ENCODE measurements around the gene ZBTB38.

- TF ChIP-seq, protein P1, sequence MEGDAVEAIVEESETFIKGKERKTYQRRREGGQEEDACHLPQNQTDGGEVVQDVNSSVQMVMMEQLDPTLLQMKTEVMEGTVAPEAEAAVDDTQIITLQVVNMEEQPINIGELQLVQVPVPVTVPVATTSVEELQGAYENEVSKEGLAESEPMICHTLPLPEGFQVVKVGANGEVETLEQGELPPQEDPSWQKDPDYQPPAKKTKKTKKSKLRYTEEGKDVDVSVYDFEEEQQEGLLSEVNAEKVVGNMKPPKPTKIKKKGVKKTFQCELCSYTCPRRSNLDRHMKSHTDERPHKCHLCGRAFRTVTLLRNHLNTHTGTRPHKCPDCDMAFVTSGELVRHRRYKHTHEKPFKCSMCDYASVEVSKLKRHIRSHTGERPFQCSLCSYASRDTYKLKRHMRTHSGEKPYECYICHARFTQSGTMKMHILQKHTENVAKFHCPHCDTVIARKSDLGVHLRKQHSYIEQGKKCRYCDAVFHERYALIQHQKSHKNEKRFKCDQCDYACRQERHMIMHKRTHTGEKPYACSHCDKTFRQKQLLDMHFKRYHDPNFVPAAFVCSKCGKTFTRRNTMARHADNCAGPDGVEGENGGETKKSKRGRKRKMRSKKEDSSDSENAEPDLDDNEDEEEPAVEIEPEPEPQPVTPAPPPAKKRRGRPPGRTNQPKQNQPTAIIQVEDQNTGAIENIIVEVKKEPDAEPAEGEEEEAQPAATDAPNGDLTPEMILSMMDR (IDR thresholded peaks at IDR 0.05; ENCODE audit: borderline replicate concordance, extremely low read depth, low read length, poor library complexity, severe bottlenecking) = no peak
- no peak for TF ChIP-seq EZH2 (IDR thresholded peaks at IDR 0.05; ENCODE audit: borderline replicate concordance, low read depth, low read length, severe bottlenecking)
Measured at GRCh38 chr3:141392897-141393734, 24.8 kb downstream of the ZBTB38 start.
